Jurkat, Clone E6-1 (cell line): ENCODE data around the gene GRHPR.
"Not testable (repeated sequence)": the region's sequence is repeated elsewhere in the genome, so short reads cannot be mapped to it uniquely, and the experiment has no call there.

Experiments used
- DNase-seq: peaks from one replicate; pipeline ENCODE4 v3.0.0-alpha.2; 2011; ENCODE audit warnings: low read depth, low spot score
- H3K4me3 ChIP-seq: 2 replicates; pipeline ENCODE4 v1.5.1; 2011; ENCODE audit warnings: mild to moderate bottlenecking, low read length, control low read depth, moderate library complexity

GRHPR gene

DNA sequence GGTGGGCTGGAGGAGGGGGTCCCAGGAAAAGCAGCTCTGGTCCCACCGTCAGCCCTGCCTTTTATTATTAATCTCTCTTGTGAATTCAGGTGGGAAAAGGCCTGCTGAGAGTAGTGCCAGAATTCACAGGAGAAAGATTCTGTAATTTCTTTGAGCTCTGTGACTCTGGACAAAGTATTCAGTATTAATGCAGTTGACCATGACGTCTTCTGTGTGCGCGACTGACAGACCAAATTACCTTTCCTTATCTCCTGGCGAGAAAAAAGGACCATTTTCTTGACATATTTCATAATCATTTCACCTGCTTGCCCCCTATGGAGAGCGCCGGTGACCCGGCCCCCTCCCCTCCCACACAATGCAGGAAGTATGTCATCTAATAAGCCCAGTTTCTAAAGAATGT lies 26.8 kb upstream of the GRHPR start:
- no peak for DNase-seq
- no peak overlapping the region for H3K4me3 ChIP-seq

DNA sequence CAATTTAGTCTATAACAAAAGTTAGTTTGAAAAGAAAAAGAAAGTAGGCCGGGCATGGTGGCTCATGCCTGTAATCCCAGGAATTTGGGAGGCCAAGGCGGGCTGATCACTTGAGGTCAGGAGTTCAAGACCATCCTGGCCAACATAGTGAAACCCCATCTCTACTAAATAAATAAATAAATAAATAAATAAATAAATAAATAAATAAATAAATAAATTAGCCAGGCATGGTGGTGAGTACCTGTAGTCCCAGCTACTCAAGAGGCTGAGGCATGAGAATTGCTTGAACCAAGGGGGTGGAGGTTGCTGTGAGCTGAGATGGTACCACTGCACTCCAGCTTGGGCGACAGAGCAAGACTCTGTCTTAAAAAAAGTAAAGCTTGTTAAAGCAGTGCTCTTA lies 24.5 kb upstream of the GRHPR start:
- not testable (repeated sequence) for DNase-seq, H3K4me3 ChIP-seq

GRCh38 chr9:37398464-37399025 lies 24.0 kb upstream of the GRHPR start:
- H3K4me3 ChIP-seq, result no peak overlapping the region
- DNase-seq, result no peak

GRCh38 chr9:37399336-37399735 lies 23.2 kb upstream of the GRHPR start:
- H3K4me3 ChIP-seq, result no peak overlapping the region
- DNase-seq, result no peak

DNA sequence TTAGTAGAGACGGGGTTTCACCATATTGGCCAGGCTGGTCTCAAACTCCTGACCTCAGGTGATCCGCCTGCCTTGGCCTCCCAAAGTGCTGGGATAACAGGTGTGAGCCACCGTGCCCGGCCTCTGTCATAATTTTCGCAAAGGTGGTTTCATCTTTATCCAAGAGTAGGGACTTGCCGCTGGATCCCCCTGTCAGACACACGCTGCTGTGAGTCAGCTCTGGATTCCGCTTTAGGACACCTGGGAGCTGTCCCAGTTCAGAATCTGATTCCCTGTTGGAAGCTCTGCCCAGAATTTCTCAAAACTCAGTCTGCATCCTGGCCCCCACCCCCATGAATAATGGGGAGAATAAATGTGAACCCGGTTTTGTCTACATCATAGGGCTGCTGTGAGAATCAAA lies 17.9 kb upstream of the GRHPR start:
- H3K4me3 ChIP-seq, result no peak overlapping the region
- no peak for DNase-seq

DNA sequence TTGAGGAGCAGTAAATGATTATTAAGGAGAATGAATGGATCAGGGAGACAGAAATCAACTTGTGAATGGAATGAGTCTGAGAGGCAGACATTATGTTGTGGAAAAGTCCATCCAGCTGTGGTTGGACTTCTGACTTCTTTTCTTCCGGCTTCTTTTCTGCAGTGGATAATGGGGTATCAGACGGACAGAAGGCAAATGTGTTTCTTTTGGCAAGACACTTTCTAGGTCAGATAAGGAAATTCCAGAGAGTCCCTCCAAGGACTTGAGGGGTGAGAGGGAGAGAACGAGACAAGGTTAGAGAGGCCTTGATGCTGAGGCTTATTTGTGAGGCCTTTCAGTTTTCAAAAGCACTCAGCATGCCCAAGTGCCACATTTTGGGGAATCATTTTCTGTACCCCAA lies 17.1 kb upstream of the GRHPR start:
- DNase-seq, result no peak
- H3K4me3 ChIP-seq, result no peak overlapping the region

DNA sequence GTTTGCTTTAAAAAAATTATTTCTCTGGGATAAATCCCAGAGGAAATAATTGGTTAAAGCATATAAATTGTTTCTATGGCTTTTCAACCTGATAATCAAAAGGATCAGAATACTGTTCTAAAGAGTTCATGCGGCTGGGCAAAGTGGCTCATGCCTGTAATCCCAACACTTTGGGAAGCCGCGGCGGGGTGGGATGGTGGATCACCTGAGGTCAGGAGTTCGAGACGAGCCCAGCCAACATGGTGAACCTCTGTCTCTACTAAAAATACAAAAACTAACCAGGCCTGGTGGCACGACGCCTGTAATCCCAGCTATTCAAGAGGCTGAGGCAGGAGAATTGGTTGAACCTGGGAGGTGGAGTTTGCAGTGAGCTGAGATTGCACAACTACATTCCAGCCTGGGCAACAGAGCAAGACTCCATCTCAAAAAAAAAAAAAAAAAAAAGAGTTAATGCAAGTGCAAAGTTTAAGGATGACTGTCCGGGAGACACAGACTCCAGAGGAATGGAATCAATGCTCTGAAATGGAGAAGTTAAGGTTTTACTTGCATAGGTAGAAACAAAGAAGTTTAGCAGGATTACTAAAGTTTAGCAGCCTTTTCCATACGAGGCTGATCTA lies 16.6 kb upstream of the GRHPR start:
- no peak for DNase-seq
- H3K4me3 ChIP-seq, result no peak overlapping the region

DNA sequence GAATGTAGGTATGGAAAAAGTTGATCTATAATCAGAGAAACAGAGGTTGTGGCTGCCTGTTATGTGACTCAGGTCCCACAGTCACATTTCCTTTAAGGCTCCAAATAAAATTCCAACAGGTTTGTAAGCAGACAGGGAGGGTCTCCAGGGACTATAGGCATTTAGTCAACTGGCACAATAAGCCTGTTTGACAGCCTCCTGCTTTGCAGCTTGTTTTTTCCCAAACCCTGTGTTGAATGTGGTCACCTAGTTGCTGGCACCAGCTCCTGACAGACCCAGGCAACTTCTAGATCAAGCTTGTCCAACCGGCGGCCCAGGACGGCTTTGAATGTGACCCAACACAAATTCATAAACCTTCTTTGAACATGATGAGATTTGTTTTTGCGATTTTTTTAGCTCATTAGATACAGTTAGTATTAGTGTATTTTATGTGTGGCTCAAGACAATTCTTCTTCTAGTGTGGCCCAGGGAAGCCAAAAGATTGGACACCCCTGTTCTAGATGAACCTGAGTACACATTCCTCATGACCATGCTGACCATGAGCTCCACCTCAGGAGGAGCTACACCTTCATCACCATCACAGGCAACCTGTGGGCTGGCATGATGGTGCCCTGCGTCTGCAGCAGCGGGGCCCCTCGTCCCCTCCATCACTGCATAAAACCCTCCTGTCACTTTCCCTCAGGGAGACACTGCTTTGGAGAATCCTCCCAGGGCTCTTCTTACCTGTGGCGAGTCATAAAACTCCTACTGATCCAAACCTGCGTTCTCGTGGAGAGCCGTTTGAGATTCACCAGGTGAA lies 15.7 kb upstream of the GRHPR start:
- no peak for DNase-seq
- no peak overlapping the region for H3K4me3 ChIP-seq

DNA sequence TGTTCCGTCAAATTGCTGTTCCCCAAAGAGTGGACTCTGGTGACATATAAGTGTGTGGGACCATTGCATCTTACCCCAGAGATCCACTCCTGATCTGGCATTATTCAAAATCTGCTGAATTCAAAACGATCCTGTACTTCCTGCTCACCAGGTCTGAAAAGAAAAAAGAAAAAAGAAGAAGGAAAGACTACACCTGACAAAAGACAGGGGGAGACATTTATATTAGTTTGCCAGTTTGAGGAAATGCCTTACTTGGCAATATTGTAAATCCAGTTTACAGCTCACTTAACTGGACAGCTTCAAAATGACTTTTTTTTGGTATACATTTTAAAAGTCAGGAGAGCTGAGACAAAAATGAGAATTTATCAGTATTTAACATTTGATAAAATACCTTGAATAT lies 15.0 kb upstream of the GRHPR start:
- DNase-seq, result peak; percentile 57
- H3K4me3 ChIP-seq, result no peak overlapping the region

DNA sequence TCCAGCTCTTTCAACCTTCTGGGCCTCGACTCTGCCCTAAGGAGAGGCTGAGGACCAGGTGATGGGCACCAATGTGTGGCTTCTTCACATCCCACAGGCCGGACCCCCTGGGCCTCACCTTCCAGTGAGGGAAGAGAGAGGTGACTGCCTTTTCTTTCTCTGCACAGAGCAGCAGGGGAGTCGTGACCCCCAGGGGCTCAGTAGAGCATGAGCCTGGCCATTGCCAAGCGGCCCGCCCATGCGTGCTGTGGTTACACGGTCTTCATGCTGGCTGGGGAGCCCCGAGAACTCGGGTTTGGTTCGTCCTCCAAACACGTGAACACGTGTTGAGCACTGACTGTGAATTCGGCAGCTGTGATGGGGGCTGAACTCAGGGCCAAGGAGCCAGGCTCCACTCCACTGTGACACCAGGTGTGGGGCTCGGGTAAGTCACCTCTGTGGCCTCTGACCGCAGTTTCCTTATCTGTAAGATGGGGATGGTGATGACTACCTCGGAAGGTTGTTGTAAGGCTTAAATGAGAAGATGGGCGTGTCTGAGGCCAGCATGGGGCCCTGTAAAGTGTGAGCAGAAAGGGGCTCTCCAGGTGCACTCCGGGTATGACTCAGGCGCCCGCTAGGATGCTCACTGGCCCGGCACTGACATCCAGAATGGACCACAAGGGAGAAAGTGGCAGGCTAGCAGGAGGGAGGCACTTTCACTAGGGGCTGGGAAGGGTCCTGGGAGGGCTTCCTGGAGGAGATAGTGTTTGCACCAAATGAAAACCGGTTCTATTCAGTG lies 13.4 kb upstream of the GRHPR start:
- DNase-seq, result peak; percentile 97
- peak overlapping the region; percentile 3; the same call in 1 of the 2 replicates for H3K4me3 ChIP-seq

GRCh38 chr9:37410354-37410861 lies 12.1 kb upstream of the GRHPR start:
- no peak for DNase-seq
- no peak overlapping the region for H3K4me3 ChIP-seq

DNA sequence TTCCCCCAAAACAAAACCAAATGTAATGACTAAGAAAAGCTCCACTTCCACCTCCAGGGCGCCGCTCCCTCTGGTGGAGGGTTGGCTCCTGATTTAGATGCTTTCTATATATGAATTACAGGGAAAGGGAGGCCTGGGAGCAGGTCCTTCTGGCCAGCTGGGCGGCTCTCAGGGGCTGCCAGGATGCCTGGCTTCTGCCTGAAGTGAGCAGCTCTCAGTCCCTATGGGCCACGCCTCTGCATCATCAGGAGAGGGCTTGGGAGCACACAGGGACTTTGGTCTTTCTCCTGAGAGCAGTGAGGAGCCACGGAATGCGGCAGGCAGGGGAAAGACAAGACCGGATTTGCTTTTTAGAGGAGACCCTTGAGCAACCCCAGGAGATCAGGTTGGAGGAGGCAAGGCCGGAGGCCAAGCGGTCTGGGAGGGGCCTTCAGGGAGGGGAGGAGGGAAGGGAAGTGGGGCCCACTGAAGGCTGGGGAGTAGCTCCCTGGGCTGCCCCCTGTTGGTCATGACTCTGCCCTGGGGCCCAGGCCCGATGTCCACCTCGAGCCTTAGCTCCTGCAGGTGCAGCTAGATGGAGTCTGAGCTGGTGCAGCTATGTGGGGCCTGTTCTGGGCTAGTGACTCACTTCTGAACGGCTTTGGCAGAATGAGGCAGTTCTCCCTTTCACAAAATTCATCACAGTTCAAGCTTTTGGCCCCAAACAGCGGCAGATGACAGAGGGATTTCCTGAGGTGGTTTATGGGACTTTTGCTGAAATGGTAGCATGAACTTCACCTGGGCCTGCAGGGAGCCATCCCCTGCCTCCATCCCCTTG lies 11.3 kb upstream of the GRHPR start:
- peak; percentile 46 for DNase-seq
- no peak overlapping the region for H3K4me3 ChIP-seq

DNA sequence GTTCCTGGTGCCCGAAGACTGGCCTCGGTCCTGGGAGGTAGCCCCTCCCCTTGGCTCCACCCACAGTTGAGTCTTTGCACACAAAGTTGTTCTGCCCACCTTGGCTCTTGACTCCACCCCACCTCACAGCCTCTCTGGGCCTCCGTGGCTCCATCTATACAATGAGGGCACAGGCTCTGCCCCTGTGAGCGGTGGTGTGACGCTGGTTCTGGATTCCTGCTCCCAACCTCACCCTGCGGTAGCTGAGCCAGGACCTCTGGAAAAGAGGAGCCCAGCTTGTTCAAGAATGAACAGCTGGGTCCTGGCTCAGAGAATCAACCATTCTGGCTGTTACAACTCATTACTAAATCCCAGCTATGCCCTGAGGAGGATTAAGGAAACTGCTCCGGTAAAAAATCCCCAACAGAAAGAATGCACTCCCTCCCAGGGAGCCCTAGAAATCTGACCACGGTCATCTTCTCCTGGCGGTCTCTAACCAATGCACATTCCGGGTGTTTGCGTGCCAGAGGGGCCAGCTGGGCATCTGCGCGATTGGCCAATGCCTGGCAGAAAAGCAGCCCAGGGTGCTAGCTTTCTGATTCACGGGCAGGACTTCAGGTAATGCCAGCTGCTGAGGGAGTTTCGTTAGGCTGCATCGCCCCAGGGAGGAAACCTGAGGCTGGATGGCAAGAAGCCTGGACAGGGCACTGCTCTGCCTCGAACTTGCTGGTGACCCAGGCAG lies 9.9 kb upstream of the GRHPR start:
- no peak overlapping the region for H3K4me3 ChIP-seq
- no peak for DNase-seq

GRCh38 chr9:37413311-37413710 lies 9.2 kb upstream of the GRHPR start:
- no peak for DNase-seq

DNA sequence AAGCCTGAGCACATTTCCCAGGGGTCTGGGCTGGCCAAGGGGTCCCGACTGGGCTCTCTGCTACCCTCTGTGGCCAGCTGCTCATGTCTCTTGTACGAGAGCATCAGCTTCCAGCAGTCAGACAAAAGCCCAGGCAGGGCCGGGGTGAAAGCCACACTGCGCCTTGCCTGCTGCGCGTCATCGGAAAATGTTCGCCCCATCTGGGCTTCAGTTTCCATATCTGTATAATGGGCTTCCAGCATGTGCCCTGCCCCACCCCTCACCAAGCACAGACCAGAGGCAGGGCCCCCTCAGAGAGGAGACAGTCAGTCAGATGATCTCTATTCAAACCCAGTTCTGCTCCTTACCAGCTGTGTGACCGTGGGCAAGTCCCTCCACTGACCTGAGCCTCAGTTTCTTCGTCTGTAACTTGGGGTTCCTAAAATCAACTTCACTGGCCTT lies 8.0 kb upstream of the GRHPR start:
- DNase-seq, result no peak
- no peak overlapping the region for H3K4me3 ChIP-seq

More at GRCh38 chr9:37413311-37413710, 9.2 kb upstream of the GRHPR start:
- no peak overlapping the region for H3K4me3 ChIP-seq

GRCh38 chr9:37415011-37415719 lies 7.3 kb upstream of the GRHPR start:
- DNase-seq, result peak; percentile 80
- no peak overlapping the region for H3K4me3 ChIP-seq

GRCh38 chr9:37417252-37417803 lies 5.2 kb upstream of the GRHPR start:
- no peak overlapping the region for H3K4me3 ChIP-seq
- DNase-seq, result no peak
